ENCODE measurements around the gene SLC29A1. TPM values are rescaled to one million over a fixed set of nuclear protein-coding genes. Genes with fewer than 3 reads are reported as not detected.

SLC29A1 gene
- total and polyA plus RNA-seq, 4 donors = 19.1 to 42.7 (median 26.4) TPM

- 81 to 85% methylated on average over 6 of the region's 6 CpGs for WGBS, 2 donors
- Histone ChIP-seq H3K27ac (ENCODE audit: low read depth in 1 of 2, low read length in 1 of 2) (peak overlapping the region in 1 of 2 donors; percentile 87), H3K9me3 (ENCODE audit: control insufficient read depth in 4 of 4, insufficient read depth in 3 of 4, low read length in 3 of 4) (no peaks in the 10 kb centered on the region), H3K4me3 (no peak overlapping the region), H3K4me1 (ENCODE audit: control insufficient read depth in 5 of 5, insufficient read depth in 5 of 5, low read length in 5 of 5) (peaks cover 7 to 19% (median 10%) of the 10 kb centered on the region in 5 donors), H3K27me3 (ENCODE audit: control insufficient read depth in 3 of 3, insufficient read depth in 3 of 3, low read length in 2 of 3) (no peaks in the 10 kb centered on the region), H3K9ac (ENCODE audit: insufficient read depth in 1 of 2, low read length in 2 of 2) (no peak overlapping the region), H3K36me3 (ENCODE audit: control insufficient read depth in 4 of 4, insufficient read depth in 4 of 4, low read length in 4 of 4) (peaks cover 0 to 20% (median 1%) of the 10 kb centered on the region in 4 donors)
- DNase-seq (no peak), ATAC-seq (ENCODE audit: insufficient read depth, low FRiP score) (no peak)
- TF ChIP-seq, protein P1, sequence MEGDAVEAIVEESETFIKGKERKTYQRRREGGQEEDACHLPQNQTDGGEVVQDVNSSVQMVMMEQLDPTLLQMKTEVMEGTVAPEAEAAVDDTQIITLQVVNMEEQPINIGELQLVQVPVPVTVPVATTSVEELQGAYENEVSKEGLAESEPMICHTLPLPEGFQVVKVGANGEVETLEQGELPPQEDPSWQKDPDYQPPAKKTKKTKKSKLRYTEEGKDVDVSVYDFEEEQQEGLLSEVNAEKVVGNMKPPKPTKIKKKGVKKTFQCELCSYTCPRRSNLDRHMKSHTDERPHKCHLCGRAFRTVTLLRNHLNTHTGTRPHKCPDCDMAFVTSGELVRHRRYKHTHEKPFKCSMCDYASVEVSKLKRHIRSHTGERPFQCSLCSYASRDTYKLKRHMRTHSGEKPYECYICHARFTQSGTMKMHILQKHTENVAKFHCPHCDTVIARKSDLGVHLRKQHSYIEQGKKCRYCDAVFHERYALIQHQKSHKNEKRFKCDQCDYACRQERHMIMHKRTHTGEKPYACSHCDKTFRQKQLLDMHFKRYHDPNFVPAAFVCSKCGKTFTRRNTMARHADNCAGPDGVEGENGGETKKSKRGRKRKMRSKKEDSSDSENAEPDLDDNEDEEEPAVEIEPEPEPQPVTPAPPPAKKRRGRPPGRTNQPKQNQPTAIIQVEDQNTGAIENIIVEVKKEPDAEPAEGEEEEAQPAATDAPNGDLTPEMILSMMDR (IDR thresholded peaks at IDR 0.05; ENCODE audit: control extremely low read depth, extremely low read depth) = no peak
These were observed 4.6 kb downstream of the SLC29A1 start for GRCh38 chr6:44228031-44228430.

DNA sequence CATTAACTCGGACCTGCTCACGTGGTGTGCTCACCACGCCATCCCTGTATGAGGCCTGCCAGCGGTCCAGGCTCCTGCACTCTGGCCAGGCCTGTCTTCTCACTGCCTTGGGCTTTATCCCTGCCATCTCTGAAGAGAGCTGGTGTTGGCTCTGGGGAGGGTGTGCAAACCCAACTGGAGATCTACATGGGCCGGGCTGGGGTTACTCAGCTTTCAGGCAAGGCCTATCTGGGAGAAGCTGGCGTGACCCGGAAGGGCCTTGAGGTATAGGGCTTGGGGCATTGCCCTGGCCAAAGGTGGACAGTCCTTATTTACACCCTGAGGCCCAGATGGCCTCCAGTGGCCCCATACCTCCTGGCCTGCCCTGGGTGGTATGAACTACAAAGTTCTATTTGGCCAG lies 5.0 kb downstream of the SLC29A1 start:
- Histone ChIP-seq H3K27me3 (ENCODE audit: control insufficient read depth in 3 of 3, insufficient read depth in 3 of 3, low read length in 2 of 3) (no peaks in the 10 kb centered on the region), H3K4me1 (ENCODE audit: control insufficient read depth in 5 of 5, insufficient read depth in 5 of 5, low read length in 5 of 5) (peaks cover 6 to 17% (median 10%) of the 10 kb centered on the region in 5 donors), H3K36me3 (ENCODE audit: control insufficient read depth in 4 of 4, insufficient read depth in 4 of 4, low read length in 4 of 4) (peaks cover 0 to 20% (median 1%) of the 10 kb centered on the region in 4 donors), H3K9me3 (ENCODE audit: control insufficient read depth in 4 of 4, insufficient read depth in 3 of 4, low read length in 3 of 4) (no peaks in the 10 kb centered on the region), H3K9ac (ENCODE audit: insufficient read depth in 1 of 2, low read length in 2 of 2) (no peak overlapping the region), H3K4me3 (no peak overlapping the region), H3K27ac (ENCODE audit: low read depth in 1 of 2, low read length in 1 of 2) (peak overlapping the region in 1 of 2 donors; percentile 87)
- DNase-seq = no peak
- TF ChIP-seq, protein P1 (IDR thresholded peaks at IDR 0.05; ENCODE audit: control extremely low read depth, extremely low read depth) = no peak
- ATAC-seq (ENCODE audit: insufficient read depth, low FRiP score) = no peak
- 98 to 99% methylated on average over 7 of the region's 7 CpGs for WGBS, 2 donors

DNA sequence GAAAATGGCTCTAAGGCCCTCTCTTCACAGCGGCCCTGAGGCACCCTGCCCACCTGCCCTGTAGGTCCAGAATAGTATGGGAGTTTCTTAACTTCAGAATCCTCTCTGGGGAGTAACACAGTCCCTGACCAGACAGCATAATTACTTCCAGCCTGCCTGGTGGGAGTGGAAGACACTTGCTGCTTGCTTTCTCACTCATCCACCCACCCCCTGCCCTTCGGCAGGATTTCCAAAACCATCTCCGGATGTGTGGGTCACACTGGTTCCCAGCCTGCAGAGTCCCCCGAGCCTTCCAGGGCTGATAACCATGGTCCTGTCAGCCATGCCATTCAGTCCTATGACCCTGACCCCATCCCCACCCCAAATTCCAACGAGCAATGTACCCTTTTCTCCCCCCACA lies 5.4 kb downstream of the SLC29A1 start:
- no peak for ATAC-seq (ENCODE audit: insufficient read depth, low FRiP score)
- 83 to 90% methylated on average over 5 of the region's 5 CpGs for WGBS, 2 donors

More for the DNA sequence above, 5.4 kb downstream of the SLC29A1 start:
- TF ChIP-seq, protein P1 (IDR thresholded peaks at IDR 0.05; ENCODE audit: control extremely low read depth, extremely low read depth) = no peak
- Histone ChIP-seq H3K36me3 (ENCODE audit: control insufficient read depth in 4 of 4, insufficient read depth in 4 of 4, low read length in 4 of 4) (peaks cover 0 to 20% (median 1%) of the 10 kb centered on the region in 4 donors), H3K4me3 (no peak overlapping the region), H3K4me1 (ENCODE audit: control insufficient read depth in 5 of 5, insufficient read depth in 5 of 5, low read length in 5 of 5) (peaks cover 6 to 18% (median 10%) of the 10 kb centered on the region in 5 donors), H3K9me3 (ENCODE audit: control insufficient read depth in 4 of 4, insufficient read depth in 3 of 4, low read length in 3 of 4) (no peaks in the 10 kb centered on the region), H3K27me3 (ENCODE audit: control insufficient read depth in 3 of 3, insufficient read depth in 3 of 3, low read length in 2 of 3) (no peaks in the 10 kb centered on the region), H3K9ac (ENCODE audit: insufficient read depth in 1 of 2, low read length in 2 of 2) (no peak overlapping the region), H3K27ac (ENCODE audit: low read depth in 1 of 2, low read length in 1 of 2) (peak overlapping the region in 1 of 2 donors; percentile 87)
- DNase-seq = no peak

Data from lung (tissue), 12 donors.